Coronary artery (tissue), 2 donors: ENCODE measurements around the gene MAPK9.
"Not testable (repeated sequence)": the region's sequence is repeated elsewhere in the genome, so short reads cannot be mapped to it uniquely, and the experiment has no call there.

ENCODE experiments used
- DNase-seq: peaks from one replicate; pipeline ENCODE4 v3.0.0-alpha.2; 2017; ENCODE audit warnings: low spot score
- H3K27ac ChIP-seq, 2 donors: fragments of 200-600 bp; sonication (generic); one replicate each; pipeline ENCODE4 v1.5.1; 2016 to 2019
- H3K4me3 ChIP-seq: fragments of 200-600 bp; sonication (generic); 2 replicates; pipeline ENCODE4 v1.5.1; 2016; ENCODE audit warnings: mild to moderate bottlenecking, moderate library complexity
- CTCF ChIP-seq: fragments of 200-600 bp; sonication (generic); IDR thresholded peaks from one replicate; pipeline ENCODE4 v1.5.1; 2019; ENCODE audit warnings: antibody characterized with exemption

The MAPK9 gene

GRCh38 chr5:180303226-180304015 lies 11.5 kb upstream of the MAPK9 start:
- Histone ChIP-seq H3K27ac (no peak overlapping the region), H3K4me3 (no peak overlapping the region)
- no peak for TF ChIP-seq CTCF
- DNase-seq, result no peak

- DNase-seq, result peak; percentile 43
- no peak for TF ChIP-seq CTCF
- Histone ChIP-seq H3K27ac (no peak overlapping the region), H3K4me3 (no peak overlapping the region)
These were observed 10.4 kb upstream of the MAPK9 start for GRCh38 chr5:180302256-180302655.

GRCh38 chr5:180301253-180301652 lies 9.4 kb upstream of the MAPK9 start:
- DNase-seq, result no peak
- TF ChIP-seq CTCF, result no peak
- Histone ChIP-seq H3K4me3 (no peak overlapping the region), H3K27ac (no peak overlapping the region)

- Histone ChIP-seq H3K4me3 (no peak overlapping the region), H3K27ac (no peak overlapping the region)
- DNase-seq, result no peak
- no peak for TF ChIP-seq CTCF
These were observed 7.6 kb upstream of the MAPK9 start for GRCh38 chr5:180299526-180299925.

- H3K27ac ChIP-seq, H3K4me3 ChIP-seq, DNase-seq: not testable (repeated sequence)
These were observed 7.1 kb upstream of the MAPK9 start for GRCh38 chr5:180299014-180299413.

- no peak for TF ChIP-seq CTCF
- DNase-seq, result no peak
These were observed 5.9 kb upstream of the MAPK9 start for GRCh38 chr5:180297587-180298282.

GRCh38 chr5:180296771-180297170 lies 4.9 kb upstream of the MAPK9 start:
- Histone ChIP-seq H3K4me3 (no peak overlapping the region), H3K27ac (no peak overlapping the region)
- TF ChIP-seq CTCF, result no peak
- no peak for DNase-seq

More at GRCh38 chr5:180297587-180298282, 5.9 kb upstream of the MAPK9 start:
- Histone ChIP-seq H3K27ac (no peak overlapping the region), H3K4me3 (no peak overlapping the region)
